CD4-positive, CD25-positive, alpha-beta regulatory T cell (primary cell): Measurements from ENCODE around the gene CNDP2. TPM values are rescaled to one million over a fixed set of nuclear protein-coding genes. Genes with fewer than 3 reads are reported as not detected.

Source experiments
- ATAC-seq, 2 donors: fragments of 150-1000 bp; cut with Tn5 transposase; one replicate each; pipeline ENCODE4 v1.10.0; 2021; ENCODE audit warnings: low read depth in 2 of 2, moderate number of reproducible peaks in 2 of 2, moderate library complexity in 1 of 2
- DNase-seq, 3 donors: peaks; one replicate each; pipeline versions ENCODE4 v3.0.0 to v3.0.0-alpha.2; 2012 to 2022; ENCODE audit warnings: mixed read lengths in 1 of 3
- H3K27ac ChIP-seq: one replicate; pipeline ENCODE4 v1.7.0; 2013; ENCODE audit warnings: mild to moderate bottlenecking, low read length; ENCODE audit not compliant: insufficient read depth, poor library complexity, severe bottlenecking
- H3K27me3 ChIP-seq: one replicate; pipeline ENCODE4 v1.7.0; 2013; ENCODE audit warnings: low read length; ENCODE audit not compliant: control insufficient read depth, insufficient read depth
- H3K36me3 ChIP-seq: one replicate; pipeline ENCODE4 v1.7.0; 2013; ENCODE audit warnings: mild to moderate bottlenecking, low read length, moderate library complexity; ENCODE audit not compliant: control insufficient read depth, insufficient read depth
- H3K4me1 ChIP-seq: 2 replicates; pipeline ENCODE4 v1.7.0; 2013; ENCODE audit warnings: mild to moderate bottlenecking, low read length; ENCODE audit not compliant: insufficient read depth, control insufficient read depth, poor library complexity, severe bottlenecking
- H3K4me3 ChIP-seq: one replicate; pipeline ENCODE4 v1.7.0; 2013; ENCODE audit warnings: low read depth, mild to moderate bottlenecking, low read length, moderate library complexity
- H3K9me3 ChIP-seq, 2 experiments: 1 replicate in 1 of 2; 2 replicates in 1 of 2; pipeline ENCODE4 v1.7.0; 2013; ENCODE audit warnings: low read length in 2 of 2, mild to moderate bottlenecking in 1 of 2, moderate library complexity in 1 of 2; ENCODE audit not compliant: control insufficient read depth in 2 of 2
- H3K27ac Mint-ChIP-seq, 3 donors: one replicate each; pipeline ENCODE4 v1.8.0; 2020 to 2022; ENCODE audit warnings: mild to moderate bottlenecking in 3 of 3, mixed read lengths in 3 of 3, moderate library complexity in 2 of 3
- H3K27me3 Mint-ChIP-seq: one replicate; pipeline ENCODE4 v1.8.0; 2022; ENCODE audit warnings: mild to moderate bottlenecking, mixed read lengths
- H3K36me3 Mint-ChIP-seq: one replicate; pipeline ENCODE4 v1.8.0; 2020; ENCODE audit warnings: mixed read lengths
- H3K4me1 Mint-ChIP-seq, 4 donors: one replicate each; pipeline ENCODE4 v1.8.0; 2020 to 2022; ENCODE audit warnings: mixed read lengths in 4 of 4, mild to moderate bottlenecking in 1 of 4
- H3K4me3 Mint-ChIP-seq, 4 donors: one replicate each; pipeline ENCODE4 v1.8.0; 2020 to 2022; ENCODE audit warnings: mild to moderate bottlenecking in 4 of 4, mixed read lengths in 4 of 4, moderate library complexity in 3 of 4
- H3K9me3 Mint-ChIP-seq, 7 donors: one replicate each; pipeline ENCODE4 v1.8.0; 2020 to 2022; ENCODE audit warnings: mixed read lengths in 7 of 7, mild to moderate bottlenecking in 3 of 7, moderate library complexity in 2 of 7
- polyA plus RNA-seq, 4 donors: library from polyadenylated mRNA; unstranded; fragments of 300-500 nt; fragmentation: Illumina TruSeq; gene quantifications; one replicate each; pipeline ENCODE4 v1.2.3, GENCODE V29; 2021
- total RNA-seq: library from RNA; stranded (reverse); gene quantifications from one replicate; pipeline ENCODE4 v1.2.3, GENCODE V29; 2022

CNDP2 gene
- total and polyA plus RNA-seq, 5 donors from 2014 or later, result 101 to 136 (median 107) TPM

DNA sequence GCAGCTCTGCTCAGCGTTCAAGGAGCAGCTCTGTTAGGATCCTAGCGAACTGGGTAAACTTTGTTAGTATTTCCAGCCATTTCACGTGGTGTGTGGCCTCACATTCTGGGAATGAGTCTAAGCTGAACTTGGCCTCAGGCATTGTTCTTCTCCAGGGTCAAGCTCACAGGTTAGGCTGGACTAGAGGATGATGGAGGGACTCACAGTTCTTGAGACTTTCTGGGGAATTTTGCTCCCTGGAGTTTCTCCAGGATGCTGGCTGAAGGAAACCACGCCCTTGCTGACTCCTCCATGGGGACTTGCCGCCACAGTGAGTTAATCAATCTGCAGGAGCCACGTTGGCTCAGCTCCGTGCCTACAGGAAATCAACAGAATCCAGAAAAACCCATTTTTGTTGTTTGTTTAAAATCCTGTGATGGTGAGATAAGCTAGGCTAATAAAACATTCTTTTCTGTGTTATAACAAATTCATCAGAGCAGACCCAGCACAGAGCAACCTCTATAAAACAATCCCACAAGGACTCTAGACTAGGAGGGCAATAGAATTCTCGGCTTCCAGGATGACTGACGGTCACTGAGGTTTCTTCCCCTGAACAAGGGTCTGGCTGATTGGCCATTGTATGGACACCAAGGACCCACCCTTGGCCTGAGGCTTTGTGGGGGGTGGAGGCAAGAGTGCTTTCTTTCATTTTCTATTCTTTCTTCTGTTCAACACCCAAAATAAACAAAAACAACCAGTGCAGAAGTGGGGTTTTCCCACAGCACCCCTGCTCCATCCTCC is 50.8 kb downstream of the CNDP2 start:
- peaks cover 29% of the 10 kb centered on the region for H3K27me3 Mint-ChIP-seq
- H3K9me3 Mint-ChIP-seq, result peaks cover 0 to 14% (median 0%) of the 10 kb centered on the region in 7 donors
- no peak overlapping the region for H3K27ac Mint-ChIP-seq
- no peak overlapping the region for H3K4me3 ChIP-seq
- no peaks in the 10 kb centered on the region for H3K36me3 ChIP-seq
- no peaks in the 10 kb centered on the region for H3K36me3 Mint-ChIP-seq
- DNase-seq (no peak), ATAC-seq (no peak)
- peaks cover 3 to 10% of the 10 kb centered on the region in 2 experiments for H3K9me3 ChIP-seq
- H3K4me3 Mint-ChIP-seq, result no peak overlapping the region
- H3K27ac ChIP-seq, result no peak overlapping the region
- H3K4me1 ChIP-seq, result no peaks in the 10 kb centered on the region
- no peaks in the 10 kb centered on the region for H3K27me3 ChIP-seq
- peaks cover 0 to 3% (median 0%) of the 10 kb centered on the region in 4 donors for H3K4me1 Mint-ChIP-seq

DNA sequence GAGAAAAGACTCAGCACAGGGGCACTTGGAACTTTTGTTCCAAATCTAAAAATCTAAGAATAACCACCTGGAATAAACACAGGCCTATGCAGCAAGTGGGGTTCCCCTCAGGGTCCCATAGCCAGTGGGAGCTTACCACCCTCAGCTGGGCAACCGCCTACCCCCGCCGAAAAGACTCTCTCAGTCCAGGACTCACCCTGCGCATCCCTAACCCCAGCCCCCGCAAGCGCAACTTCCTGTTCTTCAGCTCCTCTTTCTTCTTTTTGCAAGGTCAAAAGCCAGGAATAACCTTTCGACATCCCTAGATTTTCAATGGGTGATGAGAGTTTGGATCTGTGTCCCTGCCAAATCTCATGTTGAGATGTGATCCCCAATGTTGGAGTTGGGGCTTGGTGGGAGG is 51.7 kb downstream of the CNDP2 start:
- no peaks in the 10 kb centered on the region for H3K36me3 ChIP-seq
- H3K4me3 ChIP-seq, result no peak overlapping the region
- H3K9me3 Mint-ChIP-seq, result peaks cover 0 to 14% (median 0%) of the 10 kb centered on the region in 7 donors
- no peak for DNase-seq
- peaks cover 3 to 10% of the 10 kb centered on the region in 2 experiments for H3K9me3 ChIP-seq
- H3K4me1 Mint-ChIP-seq, result peaks cover 0 to 9% (median 0%) of the 10 kb centered on the region in 4 donors
- H3K27ac ChIP-seq, result no peak overlapping the region
- no peaks in the 10 kb centered on the region for H3K27me3 ChIP-seq
- H3K4me1 ChIP-seq, result no peaks in the 10 kb centered on the region
- no peak for ATAC-seq
- H3K4me3 Mint-ChIP-seq, result no peak overlapping the region
- peaks cover 27% of the 10 kb centered on the region for H3K27me3 Mint-ChIP-seq
- H3K27ac Mint-ChIP-seq, result no peak overlapping the region
- H3K36me3 Mint-ChIP-seq, result no peaks in the 10 kb centered on the region

DNA sequence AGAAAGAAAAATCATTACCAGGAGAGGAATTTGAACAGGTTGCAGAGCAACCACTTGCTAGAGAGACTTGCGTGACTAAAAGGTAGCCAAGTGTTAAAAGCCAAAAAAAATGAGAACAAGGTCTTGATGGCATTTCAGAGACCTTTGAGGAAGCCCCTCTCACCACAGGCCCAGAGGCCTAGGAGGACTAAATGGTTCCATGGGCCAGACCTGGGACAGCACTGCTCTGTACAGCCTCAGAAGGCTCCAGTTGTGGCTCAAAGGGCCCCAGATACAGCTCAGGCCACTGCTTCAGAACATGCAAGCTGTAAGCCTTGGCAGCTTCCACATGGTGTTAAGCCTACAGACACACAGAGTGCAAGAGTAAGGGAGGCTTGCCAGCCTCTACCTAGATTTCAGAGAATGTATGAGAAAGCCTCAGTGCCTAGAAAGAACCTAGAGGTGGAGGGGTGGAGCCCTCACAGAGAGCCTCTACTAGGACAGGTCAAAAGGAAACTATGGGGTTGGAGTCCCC is 53.5 kb downstream of the CNDP2 start:
- Histone ChIP-seq H3K9me3 (peaks cover 3 to 10% of the 10 kb centered on the region in 2 experiments), H3K4me3 (no peak overlapping the region)
- H3K36me3 Mint-ChIP-seq, result no peaks in the 10 kb centered on the region

GRCh38 chr18:74550886-74551285 is 54.7 kb downstream of the CNDP2 start:
- no peak overlapping the region for H3K27ac Mint-ChIP-seq

More for the DNA sequence above, 53.5 kb downstream of the CNDP2 start:
- Histone ChIP-seq H3K4me1 (no peaks in the 10 kb centered on the region), H3K27me3 (no peaks in the 10 kb centered on the region), H3K27ac (no peak overlapping the region), H3K36me3 (no peaks in the 10 kb centered on the region)
- peaks cover 0 to 9% (median 0%) of the 10 kb centered on the region in 4 donors for H3K4me1 Mint-ChIP-seq
- ATAC-seq, result no peak
- no peak for DNase-seq
- peaks cover 0 to 14% (median 0%) of the 10 kb centered on the region in 7 donors for H3K9me3 Mint-ChIP-seq
- H3K27me3 Mint-ChIP-seq, result peaks cover 27% of the 10 kb centered on the region
- no peak overlapping the region for H3K4me3 Mint-ChIP-seq
- no peak overlapping the region for H3K27ac Mint-ChIP-seq

DNA sequence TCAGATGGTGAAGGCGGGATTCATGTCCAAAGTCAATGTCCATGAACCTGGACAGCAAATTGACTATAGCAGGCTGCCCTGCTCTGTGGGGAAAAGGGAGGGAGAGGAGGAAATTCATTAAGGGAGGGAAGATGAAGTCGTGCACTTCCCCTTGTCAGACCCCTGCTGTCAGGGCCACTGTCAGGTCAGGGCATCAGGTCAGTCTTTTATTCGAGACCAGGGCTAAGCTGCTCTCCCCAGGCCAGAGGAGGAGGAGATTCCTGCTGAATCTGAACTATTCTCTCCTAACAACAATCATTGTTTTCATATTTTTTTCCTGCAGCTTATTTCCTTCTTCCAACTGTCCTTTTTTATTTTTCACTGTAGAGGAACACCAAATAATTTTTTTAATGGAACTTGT is 55.3 kb downstream of the CNDP2 start:
- ATAC-seq, result no peak
- Mint-ChIP-seq H3K27me3 (peaks cover 27% of the 10 kb centered on the region), H3K4me3 (no peak overlapping the region), H3K4me1 (peaks cover 0 to 9% (median 0%) of the 10 kb centered on the region in 4 donors), H3K36me3 (no peaks in the 10 kb centered on the region), H3K27ac (no peak overlapping the region), H3K9me3 (peaks cover 0 to 14% (median 0%) of the 10 kb centered on the region in 7 donors)
- no peaks in the 10 kb centered on the region for H3K27me3 ChIP-seq
- H3K27ac ChIP-seq, result no peak overlapping the region
- no peaks in the 10 kb centered on the region for H3K36me3 ChIP-seq
- no peak overlapping the region for H3K4me3 ChIP-seq
- no peak for DNase-seq
- peaks cover 3 to 10% of the 10 kb centered on the region in 2 experiments for H3K9me3 ChIP-seq
- no peaks in the 10 kb centered on the region for H3K4me1 ChIP-seq

More at GRCh38 chr18:74550886-74551285, 54.7 kb downstream of the CNDP2 start:
- Mint-ChIP-seq H3K4me3 (no peak overlapping the region), H3K27me3 (peaks cover 27% of the 10 kb centered on the region), H3K36me3 (no peaks in the 10 kb centered on the region), H3K9me3 (peaks cover 0 to 14% (median 0%) of the 10 kb centered on the region in 7 donors), H3K4me1 (peaks cover 0 to 9% (median 0%) of the 10 kb centered on the region in 4 donors)
- no peak for ATAC-seq
- H3K27me3 ChIP-seq, result no peaks in the 10 kb centered on the region
- H3K27ac ChIP-seq, result no peak overlapping the region
- no peak overlapping the region for H3K4me3 ChIP-seq
- no peak for DNase-seq
- no peaks in the 10 kb centered on the region for H3K4me1 ChIP-seq
- H3K36me3 ChIP-seq, result no peaks in the 10 kb centered on the region
- peaks cover 3 to 10% of the 10 kb centered on the region in 2 experiments for H3K9me3 ChIP-seq

GRCh38 chr18:74551936-74552555 is 55.9 kb downstream of the CNDP2 start:
- no peak overlapping the region for H3K4me3 Mint-ChIP-seq
- ATAC-seq, result peak; percentile 90 to 92
- H3K27ac Mint-ChIP-seq, result no peak overlapping the region

GRCh38 chr18:74556126-74556525 is 60.0 kb downstream of the CNDP2 start:
- Mint-ChIP-seq H3K27ac (no peak overlapping the region), H3K27me3 (peaks cover 13% of the 10 kb centered on the region), H3K36me3 (no peaks in the 10 kb centered on the region), H3K9me3 (peaks cover 0 to 2% (median 0%) of the 10 kb centered on the region in 7 donors), H3K4me1 (peaks cover 0 to 9% (median 0%) of the 10 kb centered on the region in 4 donors), H3K4me3 (no peak overlapping the region)
- ATAC-seq (no peak), DNase-seq (no peak)
- H3K4me3 ChIP-seq, result no peak overlapping the region
- no peak overlapping the region for H3K27ac ChIP-seq
- no peaks in the 10 kb centered on the region for H3K9me3 ChIP-seq
- no peaks in the 10 kb centered on the region for H3K4me1 ChIP-seq
- no peaks in the 10 kb centered on the region for H3K27me3 ChIP-seq
- H3K36me3 ChIP-seq, result no peaks in the 10 kb centered on the region

More at GRCh38 chr18:74551936-74552555, 55.9 kb downstream of the CNDP2 start:
- peak; percentile 56 to 79 (median 69) for DNase-seq
- Mint-ChIP-seq H3K27me3 (peaks cover 24% of the 10 kb centered on the region), H3K9me3 (peaks cover 0 to 14% (median 0%) of the 10 kb centered on the region in 7 donors), H3K36me3 (no peaks in the 10 kb centered on the region), H3K4me1 (peaks cover 0 to 9% (median 0%) of the 10 kb centered on the region in 4 donors)
- Histone ChIP-seq H3K4me3 (no peak overlapping the region), H3K9me3 (peaks cover 3 to 10% of the 10 kb centered on the region in 2 experiments), H3K27me3 (no peaks in the 10 kb centered on the region), H3K36me3 (no peaks in the 10 kb centered on the region), H3K27ac (no peak overlapping the region), H3K4me1 (no peaks in the 10 kb centered on the region)
